SK-N-SH treated with all-trans-retinoic acid at 6 μM for 48 hours (cell line): ENCODE data around the gene IFIT1B.

ENCODE experiments used
- ARNTL ChIP-seq: fragments of 450-650 bp; formaldehyde crosslinking; IDR thresholded peaks from 2 replicates; pipeline ENCODE4 v1.5.0; 2020; ENCODE audit warnings: low read depth, mild to moderate bottlenecking, moderate library complexity, borderline replicate concordance
- CREB5 ChIP-seq: fragments of 250-450 bp; sonication (Bioruptor Pico); IDR thresholded peaks from 2 replicates; pipeline ENCODE4 v1.5.1; 2020; ENCODE audit warnings: low read depth, mild to moderate bottlenecking, moderate library complexity
- CSDC2 ChIP-seq: fragments of 250-450 bp; sonication (Bioruptor Pico); IDR thresholded peaks from 2 replicates; pipeline ENCODE4 v1.5.0; 2020; ENCODE audit warnings: mild to moderate bottlenecking, moderate library complexity
- PATZ1 ChIP-seq: fragments of 250-450 bp; sonication (Bioruptor Pico); IDR thresholded peaks from 2 replicates; pipeline ENCODE4 v1.8.0; 2020; ENCODE audit warnings: mild to moderate bottlenecking, moderate library complexity, borderline replicate concordance
- SNAI2 ChIP-seq: fragments of 250-450 bp; sonication (Bioruptor Pico); IDR thresholded peaks from 2 replicates; pipeline ENCODE4 v1.5.0; 2020; ENCODE audit warnings: mild to moderate bottlenecking, moderate library complexity
- TCF4 ChIP-seq: fragments of 250-450 bp; sonication (Bioruptor Pico); IDR thresholded peaks from 2 replicates; pipeline ENCODE4 v1.8.0; 2021; ENCODE audit warnings: mild to moderate bottlenecking, moderate library complexity, borderline replicate concordance
- ZFP3 ChIP-seq: fragments of 250-450 bp; sonication (Bioruptor Pico); IDR thresholded peaks from 2 replicates; pipeline ENCODE4 v1.5.0; 2020; ENCODE audit warnings: mild to moderate bottlenecking, moderate library complexity
- ZFP30 ChIP-seq: fragments of 450-650 bp; formaldehyde crosslinking; IDR thresholded peaks from 2 replicates; pipeline ENCODE4 v1.5.0; 2022; ENCODE audit warnings: mild to moderate bottlenecking, moderate library complexity
- ZNF565 ChIP-seq: fragments of 450-650 bp; formaldehyde crosslinking; conservative IDR thresholded peaks from 2 replicates; pipeline ENCODE4 v1.5.0; 2020; ENCODE audit warnings: low read depth, mild to moderate bottlenecking, moderate library complexity
- ZNF8 ChIP-seq: fragments of 450-650 bp; formaldehyde crosslinking; IDR thresholded peaks from 2 replicates; pipeline ENCODE4 v1.5.0; 2020; ENCODE audit warnings: mild to moderate bottlenecking, moderate library complexity

GRCh38 chr10:89377705-89378637, at the start of gene IFIT1B:
- TF ChIP-seq ZNF8 (CRISPR knock-in tag) (no peak), TCF4 (CRISPR knock-in tag) (no peak), ARNTL (CRISPR knock-in tag) (no peak), SNAI2 (CRISPR knock-in tag) (no peak), ZFP3 (no peak), CSDC2 (CRISPR knock-in tag) (no peak), ZFP30 (CRISPR knock-in tag) (no peak), PATZ1 (no peak), ZNF565 (CRISPR knock-in tag) (no peak), CREB5 (no peak)
